C4-2B (cell line): ENCODE measurements around the gene PRMT9.

Experiments
- ZFX ChIP-seq: fragments of 450-650 bp; IDR thresholded peaks from 2 replicates; pipeline ENCODE4 v1.6.1; 2017
- TF ChIP-seq, protein P1 (sequence below): fragments of 450-650 bp; conservative IDR thresholded peaks from 2 replicates; pipeline ENCODE4 v1.5.1; 2017; ENCODE audit warnings: mild to moderate bottlenecking

- TF ChIP-seq, protein P1, sequence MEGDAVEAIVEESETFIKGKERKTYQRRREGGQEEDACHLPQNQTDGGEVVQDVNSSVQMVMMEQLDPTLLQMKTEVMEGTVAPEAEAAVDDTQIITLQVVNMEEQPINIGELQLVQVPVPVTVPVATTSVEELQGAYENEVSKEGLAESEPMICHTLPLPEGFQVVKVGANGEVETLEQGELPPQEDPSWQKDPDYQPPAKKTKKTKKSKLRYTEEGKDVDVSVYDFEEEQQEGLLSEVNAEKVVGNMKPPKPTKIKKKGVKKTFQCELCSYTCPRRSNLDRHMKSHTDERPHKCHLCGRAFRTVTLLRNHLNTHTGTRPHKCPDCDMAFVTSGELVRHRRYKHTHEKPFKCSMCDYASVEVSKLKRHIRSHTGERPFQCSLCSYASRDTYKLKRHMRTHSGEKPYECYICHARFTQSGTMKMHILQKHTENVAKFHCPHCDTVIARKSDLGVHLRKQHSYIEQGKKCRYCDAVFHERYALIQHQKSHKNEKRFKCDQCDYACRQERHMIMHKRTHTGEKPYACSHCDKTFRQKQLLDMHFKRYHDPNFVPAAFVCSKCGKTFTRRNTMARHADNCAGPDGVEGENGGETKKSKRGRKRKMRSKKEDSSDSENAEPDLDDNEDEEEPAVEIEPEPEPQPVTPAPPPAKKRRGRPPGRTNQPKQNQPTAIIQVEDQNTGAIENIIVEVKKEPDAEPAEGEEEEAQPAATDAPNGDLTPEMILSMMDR, result no peak
- no peak for TF ChIP-seq ZFX
Measured at GRCh38 chr4:147727476-147728028, 43.6 kb upstream of the PRMT9 start.
